Activated gamma-delta T cell treated with anti-CD3 and anti-CD28 coated beads, Interleukin-2, amount 50 U/mL, for 16 hours (primary cell): ENCODE data around the gene TP73.

Source experiments
- DNase-seq: peaks from one replicate; pipeline ENCODE4 v3.0.0-alpha.2; 2020; ENCODE audit warnings: low read depth

TP73 gene

DNA sequence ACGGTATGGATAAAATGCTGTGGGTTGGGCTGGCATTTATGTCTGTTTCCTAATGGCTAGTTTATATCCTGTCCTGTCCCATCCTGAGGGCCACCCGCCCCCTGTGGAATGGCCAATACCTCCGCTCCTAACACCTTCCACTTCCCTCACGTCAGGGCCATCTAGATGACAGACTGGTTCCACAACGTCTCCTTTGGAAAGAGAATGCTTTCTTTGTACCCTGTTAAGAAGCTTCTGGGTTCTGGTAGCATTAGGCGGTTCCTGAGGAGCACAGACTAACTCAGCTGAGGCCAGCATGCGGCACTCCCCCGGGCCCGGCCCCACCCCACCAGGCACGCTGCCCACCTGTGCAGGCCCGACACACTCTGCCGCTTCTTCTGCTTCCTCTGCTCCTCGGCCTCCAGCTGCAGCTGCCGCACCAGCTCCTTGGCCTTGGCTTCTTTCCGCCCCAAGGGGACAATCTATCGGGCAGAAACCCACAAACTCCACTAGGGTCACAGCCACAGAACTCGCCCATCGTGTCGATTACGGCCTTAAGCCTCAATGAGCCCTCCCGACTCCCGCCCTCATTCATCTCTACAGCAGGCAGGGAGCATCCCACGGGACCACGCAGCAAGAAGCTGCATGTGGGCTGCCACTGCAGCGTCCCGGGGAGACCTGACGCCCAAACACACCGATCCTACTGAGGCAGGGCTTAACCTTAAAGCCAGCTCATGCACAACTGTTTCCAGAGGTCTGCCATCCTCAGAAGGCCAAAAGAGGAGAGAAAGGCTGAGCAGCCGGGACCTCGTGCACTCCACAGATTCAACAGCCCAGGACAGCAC lies 131.5 kb downstream of the TP73 start:
- no peak for DNase-seq

DNA sequence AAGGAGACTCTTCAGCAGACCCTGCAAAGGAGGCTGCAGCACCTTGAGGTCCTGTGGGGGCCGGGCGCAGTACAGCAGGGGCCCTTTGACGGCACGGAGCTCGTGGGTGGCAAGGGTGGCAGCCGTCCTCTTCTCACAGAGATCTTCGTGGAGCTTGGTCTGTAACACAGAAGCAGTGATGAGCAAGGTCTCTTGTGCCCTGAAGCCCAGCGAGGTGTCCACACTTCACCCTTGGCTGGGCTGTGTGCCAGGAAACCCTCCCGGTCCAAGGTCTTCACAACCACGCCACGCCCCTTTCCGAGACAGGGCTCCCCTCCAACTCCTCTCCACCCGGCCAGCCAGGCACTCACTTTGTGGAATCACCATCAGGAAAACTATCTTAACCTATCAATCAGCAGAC lies 132.7 kb downstream of the TP73 start:
- DNase-seq: no peak

DNA sequence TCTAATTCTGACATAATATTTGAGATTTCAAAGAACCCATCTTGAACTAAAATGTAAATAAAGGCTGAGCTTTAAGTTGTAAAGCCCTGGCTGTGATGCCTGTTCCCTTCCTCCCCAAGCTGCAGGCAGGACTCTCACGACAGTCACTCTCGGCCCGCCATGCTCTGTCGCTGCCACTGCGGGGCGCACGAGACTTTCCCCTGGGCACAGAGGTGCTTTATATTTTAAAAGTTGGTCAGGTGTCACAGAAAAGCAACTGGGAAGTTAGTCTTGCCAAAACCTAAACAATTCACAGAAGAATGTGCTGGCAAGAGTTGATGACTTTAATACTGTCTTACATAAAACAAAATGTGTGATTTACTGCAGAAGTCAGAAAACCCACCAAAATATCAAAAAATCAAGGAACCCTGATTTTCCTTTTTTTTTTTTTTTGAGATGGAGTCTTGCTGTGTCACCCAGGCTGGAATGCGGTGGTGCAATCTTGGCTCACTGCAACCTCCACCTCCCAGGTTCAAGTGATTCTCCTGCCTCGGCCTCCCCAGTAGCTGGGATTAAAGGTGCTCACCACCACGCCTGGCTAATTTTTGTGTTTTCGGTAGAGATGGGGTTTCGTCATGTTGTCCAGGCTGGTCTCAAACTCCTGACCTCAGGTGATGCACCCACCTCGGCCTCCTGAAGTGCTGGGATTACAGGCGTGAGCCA lies 133.3 kb downstream of the TP73 start:
- DNase-seq: no peak
